ENCODE data around the gene FLG2. TPM values are rescaled to one million over a fixed set of nuclear protein-coding genes. Genes with fewer than 3 reads are reported as not detected.
"Not testable (repeated sequence)": the region's sequence is repeated elsewhere in the genome, so short reads cannot be mapped to it uniquely, and the experiment has no call there.

FLG2 gene
- polyA plus RNA-seq, 1 donor (not counting 4 experiments of a cell fraction or from before 2014, with no cell fraction given) = 0.98 TPM

DNA sequence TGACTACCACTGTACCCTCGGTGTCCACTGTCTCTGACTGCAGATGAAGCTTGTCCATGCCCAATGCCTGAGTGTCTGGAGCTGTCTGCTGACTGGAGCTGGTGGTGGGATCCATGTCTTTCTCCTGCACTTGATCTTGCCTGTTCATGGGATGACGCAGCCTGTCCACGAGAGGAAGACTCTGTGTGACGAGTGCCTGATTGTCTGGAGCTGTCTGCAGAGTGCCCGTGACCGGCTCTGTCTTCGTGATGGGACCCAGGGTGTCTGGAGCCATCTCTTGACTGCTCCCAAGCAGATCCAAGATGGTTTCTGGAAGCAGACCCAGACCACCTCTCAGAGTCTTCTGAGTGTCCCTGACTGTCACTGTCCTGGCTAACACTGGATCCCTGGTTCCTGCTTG, 51.0 kb downstream of the FLG2 start:
- H3K36me3 ChIP-seq (ENCODE audit: control insufficient read depth in 2 of 2, extremely low read depth in 1 of 2, insufficient read depth in 2 of 2, low read length in 2 of 2); H3K27me3 ChIP-seq (ENCODE audit: control insufficient read depth, extremely low read depth, insufficient read depth, low read length); H3K4me1 ChIP-seq (ENCODE audit: control insufficient read depth, extremely low read depth, insufficient read depth, low read length); H3K79me2 ChIP-seq (ENCODE audit: control insufficient read depth, insufficient read depth, low read length); H3K4me2 ChIP-seq (ENCODE audit: control insufficient read depth, extremely low read depth, insufficient read depth, low read depth, low read length); H3K27ac ChIP-seq (ENCODE audit: control insufficient read depth, insufficient read depth, low read length); FAIRE-seq; DNase-seq (ENCODE audit: low read depth, low spot score); H3K9me1 ChIP-seq (ENCODE audit: control insufficient read depth, extremely low read depth, insufficient read depth, low read length); H3K4me3 ChIP-seq (ENCODE audit: control insufficient read depth in 2 of 3, extremely low read depth in 1 of 3, insufficient read depth in 2 of 3, low read depth in 1 of 3, low read length in 3 of 3); dilution Hi-C loops (cut with MboI; ENCODE audit: extremely low pct_ligation_motif_present, low sequenced_read_pairs); H3K9me3 ChIP-seq (ENCODE audit: control insufficient read depth, low read depth, low read length); H3K9ac ChIP-seq (ENCODE audit: control insufficient read depth, extremely low read depth, insufficient read depth, low read length); H2AFZ ChIP-seq (ENCODE audit: control insufficient read depth, low read length); H4K20me1 ChIP-seq (ENCODE audit: control insufficient read depth, extremely low read depth, insufficient read depth, low read length): not testable (repeated sequence)

DNA sequence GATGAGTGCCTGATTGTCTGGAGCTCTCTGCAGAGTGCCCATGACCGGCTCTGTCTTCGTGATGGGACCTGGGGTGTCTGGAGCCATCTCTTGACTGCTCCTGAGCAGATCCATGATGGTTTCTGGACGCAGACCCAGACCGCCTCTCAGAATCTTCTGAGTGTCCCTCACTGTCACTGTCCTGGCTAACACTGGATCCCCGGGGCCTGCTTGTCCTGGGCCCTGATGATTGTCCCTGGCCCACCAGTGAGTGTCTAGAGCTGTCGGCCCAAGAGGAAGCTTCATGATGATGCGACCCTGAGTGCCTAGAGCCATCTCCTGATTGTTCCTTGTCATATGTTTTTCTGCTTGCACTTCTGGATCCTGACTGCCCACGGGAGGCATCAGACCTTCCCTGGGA, 51.8 kb downstream of the FLG2 start:
- H4K20me1 ChIP-seq (ENCODE audit: control insufficient read depth, extremely low read depth, insufficient read depth, low read length); H3K4me2 ChIP-seq (ENCODE audit: control insufficient read depth, extremely low read depth, insufficient read depth, low read depth, low read length); FAIRE-seq; H3K9me3 ChIP-seq (ENCODE audit: control insufficient read depth, low read depth, low read length); DNase-seq (ENCODE audit: low read depth, low spot score); H2AFZ ChIP-seq (ENCODE audit: control insufficient read depth, low read length); H3K9me1 ChIP-seq (ENCODE audit: control insufficient read depth, extremely low read depth, insufficient read depth, low read length); H3K36me3 ChIP-seq (ENCODE audit: control insufficient read depth in 2 of 2, extremely low read depth in 1 of 2, insufficient read depth in 2 of 2, low read length in 2 of 2); H3K4me3 ChIP-seq (ENCODE audit: control insufficient read depth in 2 of 3, extremely low read depth in 1 of 3, insufficient read depth in 2 of 3, low read depth in 1 of 3, low read length in 3 of 3); H3K4me1 ChIP-seq (ENCODE audit: control insufficient read depth, extremely low read depth, insufficient read depth, low read length); dilution Hi-C loops (cut with MboI; ENCODE audit: extremely low pct_ligation_motif_present, low sequenced_read_pairs); H3K9ac ChIP-seq (ENCODE audit: control insufficient read depth, extremely low read depth, insufficient read depth, low read length); H3K27ac ChIP-seq (ENCODE audit: control insufficient read depth, insufficient read depth, low read length); H3K79me2 ChIP-seq (ENCODE audit: control insufficient read depth, insufficient read depth, low read length); H3K27me3 ChIP-seq (ENCODE audit: control insufficient read depth, extremely low read depth, insufficient read depth, low read length): not testable (repeated sequence)

DNA sequence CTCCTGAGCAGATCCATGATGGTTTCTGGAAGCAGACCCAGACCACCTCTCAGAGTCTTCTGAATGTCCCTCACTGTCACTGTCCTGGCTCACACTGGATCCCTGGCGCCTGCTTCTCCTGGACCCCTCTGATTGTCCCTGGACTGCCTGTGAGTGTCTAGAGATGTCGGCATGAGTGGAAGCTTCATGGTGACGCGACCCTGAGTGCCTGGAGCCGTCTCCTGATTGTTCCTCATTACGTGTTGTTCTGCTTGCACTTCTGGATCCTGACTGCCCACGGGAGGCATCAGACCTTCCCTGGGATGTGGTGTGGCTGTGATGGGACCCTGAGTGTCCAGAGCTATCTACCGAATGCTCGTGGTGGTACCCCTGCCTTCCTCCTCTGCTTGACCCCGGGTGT, 53.7 kb downstream of the FLG2 start:
- H3K79me2 ChIP-seq (ENCODE audit: control insufficient read depth, insufficient read depth, low read length); H3K9ac ChIP-seq (ENCODE audit: control insufficient read depth, extremely low read depth, insufficient read depth, low read length); H4K20me1 ChIP-seq (ENCODE audit: control insufficient read depth, extremely low read depth, insufficient read depth, low read length); H3K36me3 ChIP-seq (ENCODE audit: control insufficient read depth in 2 of 2, extremely low read depth in 1 of 2, insufficient read depth in 2 of 2, low read length in 2 of 2); DNase-seq (ENCODE audit: low read depth, low spot score); dilution Hi-C loops (cut with MboI; ENCODE audit: extremely low pct_ligation_motif_present, low sequenced_read_pairs); H3K27ac ChIP-seq (ENCODE audit: control insufficient read depth, insufficient read depth, low read length); H3K4me3 ChIP-seq (ENCODE audit: control insufficient read depth in 2 of 3, extremely low read depth in 1 of 3, insufficient read depth in 2 of 3, low read depth in 1 of 3, low read length in 3 of 3); H3K27me3 ChIP-seq (ENCODE audit: control insufficient read depth, extremely low read depth, insufficient read depth, low read length); H3K4me1 ChIP-seq (ENCODE audit: control insufficient read depth, extremely low read depth, insufficient read depth, low read length); H2AFZ ChIP-seq (ENCODE audit: control insufficient read depth, low read length); FAIRE-seq; H3K9me3 ChIP-seq (ENCODE audit: control insufficient read depth, low read depth, low read length); H3K4me2 ChIP-seq (ENCODE audit: control insufficient read depth, extremely low read depth, insufficient read depth, low read depth, low read length); H3K9me1 ChIP-seq (ENCODE audit: control insufficient read depth, extremely low read depth, insufficient read depth, low read length): not testable (repeated sequence)

DNA sequence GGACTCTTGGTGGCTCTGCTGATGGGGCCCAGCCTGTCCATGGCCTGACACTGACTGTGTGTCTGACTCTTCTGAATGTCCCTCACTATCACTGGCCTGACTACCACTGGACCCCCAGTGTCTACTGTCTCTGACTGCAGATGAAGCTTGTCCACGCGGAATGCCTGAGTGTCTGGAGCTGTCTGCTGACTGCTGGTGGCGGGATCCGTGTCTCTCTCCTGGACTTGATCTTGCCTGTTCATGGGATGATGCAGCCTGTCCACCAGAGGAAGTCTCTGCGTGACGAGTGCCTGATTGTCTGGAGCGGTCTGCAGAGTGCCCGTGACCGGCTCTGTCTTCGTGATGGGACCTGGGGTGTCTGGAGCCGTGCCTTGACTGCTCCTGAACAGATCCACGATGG, 55.0 kb downstream of the FLG2 start:
- H3K27me3 ChIP-seq (ENCODE audit: control insufficient read depth, extremely low read depth, insufficient read depth, low read length); DNase-seq (ENCODE audit: low read depth, low spot score); H3K79me2 ChIP-seq (ENCODE audit: control insufficient read depth, insufficient read depth, low read length); H3K36me3 ChIP-seq (ENCODE audit: control insufficient read depth in 2 of 2, extremely low read depth in 1 of 2, insufficient read depth in 2 of 2, low read length in 2 of 2); H4K20me1 ChIP-seq (ENCODE audit: control insufficient read depth, extremely low read depth, insufficient read depth, low read length); H3K4me1 ChIP-seq (ENCODE audit: control insufficient read depth, extremely low read depth, insufficient read depth, low read length); FAIRE-seq; H3K9me3 ChIP-seq (ENCODE audit: control insufficient read depth, low read depth, low read length); H2AFZ ChIP-seq (ENCODE audit: control insufficient read depth, low read length); H3K9me1 ChIP-seq (ENCODE audit: control insufficient read depth, extremely low read depth, insufficient read depth, low read length); H3K4me2 ChIP-seq (ENCODE audit: control insufficient read depth, extremely low read depth, insufficient read depth, low read depth, low read length); H3K4me3 ChIP-seq (ENCODE audit: control insufficient read depth in 2 of 3, extremely low read depth in 1 of 3, insufficient read depth in 2 of 3, low read depth in 1 of 3, low read length in 3 of 3); dilution Hi-C loops (cut with MboI; ENCODE audit: extremely low pct_ligation_motif_present, low sequenced_read_pairs); H3K9ac ChIP-seq (ENCODE audit: control insufficient read depth, extremely low read depth, insufficient read depth, low read length); H3K27ac ChIP-seq (ENCODE audit: control insufficient read depth, insufficient read depth, low read length): not testable (repeated sequence)

DNA sequence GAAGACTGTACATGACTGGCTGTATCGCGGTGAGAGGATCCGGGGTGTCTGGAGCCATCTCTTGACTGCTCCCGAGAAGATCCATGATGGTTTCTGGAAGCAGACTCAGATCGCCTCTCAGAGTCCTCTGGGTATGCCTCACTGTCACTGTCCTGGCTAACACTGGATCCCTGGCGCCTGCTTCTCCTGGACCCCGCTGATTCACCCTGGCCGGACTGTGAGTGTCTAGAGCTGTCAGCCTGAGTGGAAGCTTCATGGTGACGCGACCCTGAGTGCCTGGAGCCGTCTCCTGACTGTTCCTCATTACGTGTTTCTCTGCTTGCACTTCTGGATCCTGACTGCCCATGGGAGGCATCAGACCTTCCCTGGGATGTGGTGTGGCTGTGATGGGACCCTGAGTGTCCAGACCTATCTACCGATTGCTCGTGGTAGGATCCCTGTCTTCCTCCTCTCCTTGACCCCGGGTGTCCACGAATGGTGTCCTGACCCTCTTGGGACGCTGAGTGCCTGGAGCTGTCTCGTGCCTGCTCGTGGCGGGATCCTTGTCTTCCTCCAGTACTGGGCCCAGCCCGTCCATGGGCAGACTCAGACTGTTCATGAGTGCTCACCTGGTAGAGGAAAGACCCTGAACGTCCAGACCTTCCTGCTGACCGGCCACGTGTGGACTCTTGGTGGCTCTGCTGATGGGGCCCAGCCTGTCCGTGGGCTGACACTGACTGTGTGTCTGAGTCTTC, 56.5 kb downstream of the FLG2 start:
- dilution Hi-C loops (cut with MboI; ENCODE audit: extremely low pct_ligation_motif_present, low sequenced_read_pairs); H3K27me3 ChIP-seq (ENCODE audit: control insufficient read depth, extremely low read depth, insufficient read depth, low read length); H2AFZ ChIP-seq (ENCODE audit: control insufficient read depth, low read length); DNase-seq (ENCODE audit: low read depth, low spot score); H3K9me3 ChIP-seq (ENCODE audit: control insufficient read depth, low read depth, low read length); H3K4me3 ChIP-seq (ENCODE audit: control insufficient read depth in 2 of 3, extremely low read depth in 1 of 3, insufficient read depth in 2 of 3, low read depth in 1 of 3, low read length in 3 of 3); H4K20me1 ChIP-seq (ENCODE audit: control insufficient read depth, extremely low read depth, insufficient read depth, low read length); FAIRE-seq; H3K9me1 ChIP-seq (ENCODE audit: control insufficient read depth, extremely low read depth, insufficient read depth, low read length); H3K27ac ChIP-seq (ENCODE audit: control insufficient read depth, insufficient read depth, low read length); H3K4me2 ChIP-seq (ENCODE audit: control insufficient read depth, extremely low read depth, insufficient read depth, low read depth, low read length); H3K79me2 ChIP-seq (ENCODE audit: control insufficient read depth, insufficient read depth, low read length); H3K36me3 ChIP-seq (ENCODE audit: control insufficient read depth in 2 of 2, extremely low read depth in 1 of 2, insufficient read depth in 2 of 2, low read length in 2 of 2); H3K9ac ChIP-seq (ENCODE audit: control insufficient read depth, extremely low read depth, insufficient read depth, low read length); H3K4me1 ChIP-seq (ENCODE audit: control insufficient read depth, extremely low read depth, insufficient read depth, low read length): not testable (repeated sequence)

Data from keratinocyte (primary cell).